ENCODE results near the gene LINC01488. TPM values are rescaled to one million over a fixed set of nuclear protein-coding genes. Genes with fewer than 3 reads are reported as not detected.

The LINC01488 gene
- total and polyA plus RNA-seq, 2 of the 13 experiments (the other 11 are each of a cell fraction or from before 2014, with no cell fraction given), result 0.26 to 0.58 TPM

DNA sequence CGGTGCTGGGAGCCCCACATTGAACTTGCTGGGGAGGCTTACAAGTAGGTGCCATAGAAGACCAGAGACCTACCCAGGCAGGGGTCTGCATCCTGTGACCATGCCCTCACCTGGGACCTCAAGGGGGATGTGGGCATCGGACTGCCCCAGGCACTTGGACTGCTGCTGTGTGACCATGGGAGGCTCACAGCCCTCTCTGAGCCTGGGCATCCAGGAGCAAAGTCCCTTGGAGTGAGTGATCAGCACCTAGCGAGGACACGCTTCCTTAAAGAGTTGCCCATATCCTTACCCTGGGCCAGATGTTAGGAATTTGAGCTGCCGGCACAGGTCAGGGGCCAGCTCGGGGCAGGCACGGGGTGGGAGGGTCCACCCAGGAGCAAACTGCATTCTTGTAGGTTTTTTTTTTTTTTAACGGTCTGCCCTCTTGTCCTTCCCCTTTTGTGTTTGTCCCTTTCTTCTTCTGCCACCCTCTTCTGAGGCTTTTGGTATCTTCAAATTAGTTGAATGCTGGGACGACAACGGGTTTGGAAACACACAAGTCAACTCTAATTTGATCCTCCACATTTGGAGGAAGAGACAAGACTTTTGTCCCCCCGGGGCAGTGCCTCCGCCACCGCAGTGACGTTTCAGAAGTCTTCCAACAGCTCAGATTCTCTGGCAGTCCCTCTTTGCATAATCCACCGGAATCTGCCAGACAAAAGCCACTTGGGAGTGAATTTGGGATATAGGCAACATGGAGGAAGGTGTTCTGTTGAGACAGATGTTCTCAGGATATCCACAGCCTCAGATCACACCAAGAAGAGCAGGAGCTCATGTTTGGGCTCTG lies 46.1 kb upstream of the LINC01488 start (continued):
- TF ChIP-seq SOX6 (IDR thresholded peaks at IDR 0.05) (no peak), SOX6 (CRISPR knock-in tag; IDR thresholded peaks at IDR 0.05) (peak; percentile 26; the same call in 1 of the 2 replicates), SOX13 (IDR thresholded peaks at IDR 0.05) (no peak), SOX13 (CRISPR knock-in tag; conservative IDR thresholded peaks at IDR 0.05 in 1 of 2, IDR thresholded peaks at IDR 0.05 in 1 of 2) (no peak), NR2F6 (IDR thresholded peaks at IDR 0.05) (0 out of 2 replicates have a peak, but pooled peaks have one; percentile 20), NR2F6 (CRISPR knock-in tag; IDR thresholded peaks at IDR 0.05) (no peak), ADNP (CRISPR knock-in tag; IDR thresholded peaks at IDR 0.05) (0 out of 2 replicates have a peak, but pooled peaks have one; percentile 47), ZFP36L1 (CRISPR knock-in tag; IDR thresholded peaks at IDR 0.05) (no peak), ZNF768 (CRISPR knock-in tag; IDR thresholded peaks at IDR 0.05) (peak; percentile 100), ZNF567 (CRISPR knock-in tag; IDR thresholded peaks at IDR 0.05; ENCODE audit: borderline replicate concordance) (no peak), POLR2AphosphoS2 (IDR thresholded peaks at IDR 0.05; ENCODE audit: low read depth, low read length) (no peak), HNF4G (IDR thresholded peaks at IDR 0.05; ENCODE audit: borderline replicate concordance, low read depth, low read length) (0 out of 2 replicates have a peak, but pooled peaks have one; percentile 16), HNF4G (CRISPR knock-in tag; IDR thresholded peaks at IDR 0.05; ENCODE audit: borderline replicate concordance, low read depth) (no peak), ZSCAN31 (CRISPR knock-in tag; IDR thresholded peaks at IDR 0.05; ENCODE audit: low read depth) (no peak), HES4 (CRISPR knock-in tag; IDR thresholded peaks at IDR 0.05; ENCODE audit: borderline replicate concordance) (no peak), ZNF589 (CRISPR knock-in tag; conservative IDR thresholded peaks at IDR 0.05) (no peak)
- TF ChIP-seq, protein P1, sequence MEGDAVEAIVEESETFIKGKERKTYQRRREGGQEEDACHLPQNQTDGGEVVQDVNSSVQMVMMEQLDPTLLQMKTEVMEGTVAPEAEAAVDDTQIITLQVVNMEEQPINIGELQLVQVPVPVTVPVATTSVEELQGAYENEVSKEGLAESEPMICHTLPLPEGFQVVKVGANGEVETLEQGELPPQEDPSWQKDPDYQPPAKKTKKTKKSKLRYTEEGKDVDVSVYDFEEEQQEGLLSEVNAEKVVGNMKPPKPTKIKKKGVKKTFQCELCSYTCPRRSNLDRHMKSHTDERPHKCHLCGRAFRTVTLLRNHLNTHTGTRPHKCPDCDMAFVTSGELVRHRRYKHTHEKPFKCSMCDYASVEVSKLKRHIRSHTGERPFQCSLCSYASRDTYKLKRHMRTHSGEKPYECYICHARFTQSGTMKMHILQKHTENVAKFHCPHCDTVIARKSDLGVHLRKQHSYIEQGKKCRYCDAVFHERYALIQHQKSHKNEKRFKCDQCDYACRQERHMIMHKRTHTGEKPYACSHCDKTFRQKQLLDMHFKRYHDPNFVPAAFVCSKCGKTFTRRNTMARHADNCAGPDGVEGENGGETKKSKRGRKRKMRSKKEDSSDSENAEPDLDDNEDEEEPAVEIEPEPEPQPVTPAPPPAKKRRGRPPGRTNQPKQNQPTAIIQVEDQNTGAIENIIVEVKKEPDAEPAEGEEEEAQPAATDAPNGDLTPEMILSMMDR (CRISPR knock-in tag; IDR thresholded peaks at IDR 0.05), result no peak
- TF ChIP-seq, protein P2, sequence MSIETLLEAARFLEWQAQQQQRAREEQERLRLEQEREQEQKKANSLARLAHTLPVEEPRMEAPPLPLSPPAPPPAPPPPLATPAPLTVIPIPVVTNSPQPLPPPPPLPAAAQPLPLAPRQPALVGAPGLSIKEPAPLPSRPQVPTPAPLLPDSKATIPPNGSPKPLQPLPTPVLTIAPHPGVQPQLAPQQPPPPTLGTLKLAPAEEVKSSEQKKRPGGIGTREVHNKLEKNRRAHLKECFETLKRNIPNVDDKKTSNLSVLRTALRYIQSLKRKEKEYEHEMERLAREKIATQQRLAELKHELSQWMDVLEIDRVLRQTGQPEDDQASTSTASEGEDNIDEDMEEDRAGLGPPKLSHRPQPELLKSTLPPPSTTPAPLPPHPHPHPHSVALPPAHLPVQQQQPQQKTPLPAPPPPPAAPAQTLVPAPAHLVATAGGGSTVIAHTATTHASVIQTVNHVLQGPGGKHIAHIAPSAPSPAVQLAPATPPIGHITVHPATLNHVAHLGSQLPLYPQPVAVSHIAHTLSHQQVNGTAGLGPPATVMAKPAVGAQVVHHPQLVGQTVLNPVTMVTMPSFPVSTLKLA (IDR thresholded peaks at IDR 0.05), result no peak
